Left renal pelvis (tissue), 4 donors: ENCODE results near the gene GRHL1. TPM values are rescaled to one million over a fixed set of nuclear protein-coding genes. Genes with fewer than 3 reads are reported as not detected.
"Not testable (repeated sequence)": the region's sequence is repeated elsewhere in the genome, so short reads cannot be mapped to it uniquely, and the experiment has no call there.

ENCODE experiments used
- DNase-seq, 4 donors: peaks; one replicate each; pipeline ENCODE4 v3.0.0-alpha.2; 2013; ENCODE audit warnings: low read depth in 4 of 4, low spot score in 3 of 4
- polyA plus RNA-seq, 4 donors: library from polyadenylated mRNA; unstranded; fragments of 120-200 nt; gene quantifications; one replicate each; pipeline ENCODE4 v1.2.1, GENCODE V29; 2013; ENCODE audit not compliant: insufficient read length in 4 of 4

Gene GRHL1
- polyA plus RNA-seq, 4 donors = 0.86 to 8.0 (median 6.7) TPM

DNA sequence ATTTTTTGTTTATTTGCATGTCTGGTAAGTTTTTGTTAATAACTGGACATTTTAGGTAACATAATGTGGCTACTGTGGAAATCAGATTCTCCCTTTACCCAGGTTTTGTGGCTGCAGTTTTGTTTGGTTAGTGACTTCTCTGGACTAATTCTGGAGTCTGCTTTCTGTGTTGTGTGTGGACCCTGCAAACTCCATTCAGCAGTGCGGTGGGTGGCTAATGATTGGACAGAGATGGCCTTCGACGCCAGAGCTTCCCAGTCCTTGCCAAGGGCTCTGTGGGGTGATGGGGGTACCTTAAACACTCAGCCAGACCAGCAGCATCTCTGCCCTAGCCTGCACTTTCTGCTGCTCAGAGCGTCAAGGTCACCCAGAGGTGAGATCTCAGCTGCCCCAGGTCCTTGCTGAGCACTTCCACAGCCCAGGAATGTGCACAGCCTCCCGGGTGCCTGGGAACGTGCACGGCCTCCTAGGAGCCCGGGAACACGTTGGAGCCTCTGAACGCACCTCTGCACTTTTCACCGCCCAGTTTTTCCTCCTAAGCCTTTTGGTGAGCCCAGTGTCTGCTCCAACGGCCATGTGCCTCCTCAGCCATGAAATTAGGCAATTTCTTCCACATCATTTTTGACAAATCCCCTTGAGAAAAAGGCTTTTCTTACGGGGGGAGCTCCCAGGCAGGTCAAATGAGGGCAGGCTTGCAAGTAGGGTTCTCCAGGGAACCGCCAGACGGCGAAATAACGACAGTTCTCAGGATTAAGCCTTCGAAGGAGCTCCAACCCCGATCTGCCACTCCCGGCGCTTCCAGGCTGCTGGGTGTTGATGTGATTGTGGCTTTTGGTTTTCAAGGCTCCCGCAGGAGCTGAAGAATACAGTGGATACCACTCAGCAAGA lies 56.7 kb downstream of the GRHL1 start:
- DNase-seq = no peak

DNA sequence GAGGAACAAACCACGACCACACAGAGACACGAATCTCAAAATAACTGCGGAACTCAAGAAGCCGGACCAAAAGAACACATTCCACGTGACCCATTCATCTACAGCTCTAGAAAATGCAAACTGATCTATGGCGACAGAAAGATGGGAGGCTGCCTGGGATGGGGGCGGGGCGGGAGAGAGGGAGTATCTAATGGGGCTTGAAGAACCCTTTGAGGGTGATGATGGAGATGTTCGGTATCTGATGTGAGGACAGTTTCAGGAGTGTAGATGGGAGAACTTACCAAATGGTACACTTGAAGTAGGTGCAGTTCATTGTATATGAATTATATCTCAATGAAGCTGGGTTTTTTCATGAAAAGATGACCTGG lies 57.3 kb downstream of the GRHL1 start:
- DNase-seq = no peak

DNA sequence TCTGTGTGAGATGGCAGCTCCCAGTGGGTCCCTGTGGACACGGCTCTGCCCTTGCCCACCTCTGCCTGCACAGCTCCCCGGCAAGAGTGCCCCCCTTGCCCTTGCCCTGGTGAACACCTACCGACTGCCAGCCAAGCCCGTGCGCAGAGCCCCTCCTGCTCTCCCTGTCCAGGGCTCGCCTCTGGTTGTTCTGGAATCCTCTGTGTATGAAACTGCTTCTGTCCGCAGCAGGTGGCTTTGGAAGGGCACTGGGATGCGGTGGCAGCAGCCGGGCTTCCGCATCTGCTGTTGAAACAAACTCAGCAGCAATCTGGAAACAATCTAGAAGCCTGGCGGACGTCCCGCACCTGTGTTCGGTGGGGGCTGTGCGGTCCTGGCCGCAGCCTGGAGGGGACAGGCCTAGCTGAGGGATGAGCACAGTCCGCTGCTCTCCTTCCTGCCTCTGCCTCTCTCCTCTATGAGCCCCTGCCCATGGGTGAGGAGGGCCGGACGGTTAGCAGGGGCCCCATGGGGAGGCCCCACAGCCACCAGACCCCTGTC lies 57.8 kb downstream of the GRHL1 start:
- DNase-seq = no peak

DNA sequence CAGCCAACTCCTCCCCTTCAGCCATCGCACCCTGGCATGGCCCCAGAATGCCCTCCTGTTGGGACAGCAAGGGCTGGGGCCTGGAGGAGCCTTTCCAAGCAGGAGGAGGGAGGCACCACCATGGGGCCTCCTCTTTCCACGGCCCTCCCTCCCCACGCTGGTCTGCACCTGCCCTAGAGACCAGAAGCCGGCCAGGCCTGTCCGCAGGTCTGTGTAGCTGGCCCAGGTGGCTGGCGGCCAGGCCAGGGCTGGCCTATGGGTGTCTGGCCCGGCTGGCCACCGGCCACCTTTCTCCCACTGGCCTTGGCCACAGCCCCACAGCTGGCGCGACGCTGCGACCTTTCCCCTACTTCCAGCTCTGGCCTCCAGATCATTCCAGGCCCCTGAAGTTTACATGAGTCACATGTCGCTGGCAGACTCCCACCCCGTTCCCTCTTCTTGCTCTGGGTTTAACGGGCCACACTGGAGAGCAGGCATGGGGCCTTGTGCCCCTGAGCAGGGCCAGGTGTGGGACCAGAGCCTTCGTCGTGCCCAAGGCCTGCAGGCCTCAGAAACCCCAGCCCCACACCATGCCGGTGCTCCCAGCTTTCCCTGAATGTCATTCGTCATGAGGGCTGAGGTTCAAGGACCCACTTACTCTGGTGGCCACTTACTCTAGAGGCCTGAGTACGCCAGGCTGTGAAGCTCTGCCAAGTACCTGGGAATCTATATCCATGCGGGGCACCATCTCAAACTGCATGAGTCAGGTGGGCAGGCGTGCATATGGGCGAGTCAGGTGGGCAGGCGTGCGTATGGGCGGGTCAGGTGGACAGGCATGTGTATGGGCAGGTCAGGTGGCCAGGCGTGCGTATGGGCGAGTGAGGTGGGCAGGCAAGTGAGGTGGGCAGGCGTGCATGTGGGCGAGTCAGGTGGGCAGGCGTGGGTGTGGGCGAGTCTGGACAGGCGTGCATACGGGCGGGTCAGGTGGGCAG lies 58.6 kb downstream of the GRHL1 start:
- DNase-seq = no peak

DNA sequence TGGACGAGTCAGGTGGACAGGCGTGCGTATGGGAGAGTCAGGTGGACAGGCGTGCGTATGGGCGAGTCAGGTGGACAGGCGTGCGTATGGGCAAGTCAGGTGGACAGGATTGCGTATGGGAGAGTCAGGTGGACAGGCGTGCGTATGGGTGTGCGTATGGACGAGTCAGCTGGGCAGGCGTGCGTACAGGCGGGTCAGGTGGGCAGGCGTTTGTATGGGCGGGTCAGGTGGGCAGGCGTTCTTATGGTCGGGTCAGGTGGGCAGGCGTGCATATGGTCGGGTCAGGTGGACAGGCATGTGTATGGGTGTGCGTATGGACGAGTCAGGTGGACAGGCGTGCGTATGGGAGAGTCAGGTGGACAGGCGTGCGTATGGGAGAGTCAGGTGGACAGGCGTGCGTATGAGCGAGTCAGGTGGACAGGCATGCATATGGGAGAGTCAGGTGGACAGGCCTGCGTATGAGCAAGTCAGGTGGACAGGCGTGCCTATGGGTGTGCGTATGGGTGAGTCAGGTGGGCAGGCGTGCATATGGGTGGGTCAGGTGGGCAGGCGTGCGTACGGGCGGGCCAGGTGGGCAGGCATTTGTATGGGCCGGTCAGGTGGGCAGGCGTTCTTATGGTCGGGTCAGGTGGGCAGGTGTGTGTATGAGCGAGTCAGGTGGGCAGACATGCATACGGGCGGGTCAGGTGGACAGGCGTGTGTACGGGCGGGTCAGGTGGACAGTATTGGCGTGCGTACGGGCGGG lies 59.5 kb downstream of the GRHL1 start:
- DNase-seq = not testable (repeated sequence)

DNA sequence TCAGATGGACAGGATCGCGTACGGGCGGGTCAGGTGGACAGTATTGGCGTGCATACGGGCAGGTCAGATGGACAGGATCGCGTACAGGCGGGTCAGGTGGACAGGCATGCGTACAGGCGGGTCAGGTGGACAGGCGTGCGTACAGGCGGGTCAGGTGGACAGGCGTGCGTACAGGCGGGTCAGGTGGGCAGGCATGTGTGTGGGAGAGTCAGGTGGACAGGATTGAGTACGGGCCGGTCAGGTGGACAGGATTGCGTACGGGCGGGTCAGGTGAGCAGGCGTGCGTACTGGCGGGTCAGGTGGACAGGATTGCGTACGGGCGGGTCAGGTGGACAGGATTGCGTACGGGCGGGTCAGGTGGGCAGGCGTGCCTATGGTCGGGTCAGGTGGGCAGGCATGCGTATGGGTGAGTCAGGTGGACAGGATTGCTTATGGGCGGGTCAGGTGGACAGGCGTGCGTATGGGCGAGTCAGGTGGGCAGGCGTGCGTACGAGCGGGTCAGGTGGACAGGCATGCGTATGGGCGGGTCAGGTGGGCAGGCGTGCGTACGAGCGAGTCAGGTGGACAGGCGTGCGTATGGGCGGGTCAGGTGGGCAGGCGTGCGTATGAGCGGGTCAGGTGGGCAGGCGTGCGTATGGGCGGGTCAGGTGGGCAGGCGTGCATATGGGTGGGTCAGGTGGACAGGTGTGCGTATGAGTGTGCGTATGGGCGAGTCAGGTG lies 60.3 kb downstream of the GRHL1 start:
- DNase-seq = not testable (repeated sequence)

DNA sequence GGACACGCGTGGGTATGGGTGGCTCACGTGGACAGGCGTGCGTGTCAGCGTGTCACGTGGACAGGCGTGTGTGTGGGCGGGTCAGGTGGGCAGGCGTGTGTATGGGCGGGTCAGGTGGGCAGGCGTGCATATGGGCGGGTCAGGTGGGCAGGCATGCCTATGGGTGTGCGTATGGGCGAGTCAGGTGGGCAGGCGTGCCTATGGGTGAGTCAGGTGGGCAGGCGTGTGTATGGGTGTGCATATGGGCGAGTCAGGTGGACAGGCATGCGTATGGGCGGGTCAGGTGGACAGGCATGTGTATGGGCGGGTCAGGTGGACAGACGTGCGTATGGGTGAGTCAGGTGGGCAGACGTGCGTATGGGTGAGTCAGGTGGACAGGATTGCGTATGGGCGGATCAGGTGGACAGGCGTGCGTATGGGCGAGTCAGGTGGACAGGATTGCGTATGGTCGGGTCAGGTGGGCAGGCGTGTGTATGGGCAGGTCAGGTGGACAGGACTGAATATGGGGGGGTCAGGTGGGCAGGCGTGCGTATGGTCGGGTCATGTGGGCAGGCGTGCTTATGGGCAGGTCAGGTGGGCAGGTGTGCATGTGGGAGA lies 61.0 kb downstream of the GRHL1 start:
- DNase-seq = not testable (repeated sequence)

DNA sequence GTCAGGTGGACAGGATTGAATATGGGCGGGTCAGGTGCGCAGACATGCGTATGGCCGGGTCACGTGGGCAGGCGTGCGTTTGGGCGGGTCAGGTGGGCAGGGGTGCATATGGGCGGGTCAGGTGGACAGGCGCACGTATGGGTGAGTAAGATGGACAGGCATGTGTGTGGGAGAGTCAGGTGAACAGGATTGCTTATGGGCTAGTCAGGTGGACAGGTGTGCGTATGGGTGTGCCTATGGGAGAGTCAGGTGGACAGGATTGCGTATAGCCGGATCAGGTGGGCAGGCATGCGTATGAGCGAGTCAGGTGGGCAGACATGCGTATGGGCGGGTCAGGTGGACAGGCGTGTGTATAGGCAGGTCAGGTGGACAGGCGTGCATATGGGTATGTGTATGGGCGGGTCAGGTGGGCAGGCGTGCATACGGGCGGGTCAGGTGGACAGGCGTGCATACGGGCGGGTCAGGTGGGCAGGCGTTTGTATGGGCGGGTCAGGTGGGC lies 61.5 kb downstream of the GRHL1 start:
- DNase-seq = no peak

DNA sequence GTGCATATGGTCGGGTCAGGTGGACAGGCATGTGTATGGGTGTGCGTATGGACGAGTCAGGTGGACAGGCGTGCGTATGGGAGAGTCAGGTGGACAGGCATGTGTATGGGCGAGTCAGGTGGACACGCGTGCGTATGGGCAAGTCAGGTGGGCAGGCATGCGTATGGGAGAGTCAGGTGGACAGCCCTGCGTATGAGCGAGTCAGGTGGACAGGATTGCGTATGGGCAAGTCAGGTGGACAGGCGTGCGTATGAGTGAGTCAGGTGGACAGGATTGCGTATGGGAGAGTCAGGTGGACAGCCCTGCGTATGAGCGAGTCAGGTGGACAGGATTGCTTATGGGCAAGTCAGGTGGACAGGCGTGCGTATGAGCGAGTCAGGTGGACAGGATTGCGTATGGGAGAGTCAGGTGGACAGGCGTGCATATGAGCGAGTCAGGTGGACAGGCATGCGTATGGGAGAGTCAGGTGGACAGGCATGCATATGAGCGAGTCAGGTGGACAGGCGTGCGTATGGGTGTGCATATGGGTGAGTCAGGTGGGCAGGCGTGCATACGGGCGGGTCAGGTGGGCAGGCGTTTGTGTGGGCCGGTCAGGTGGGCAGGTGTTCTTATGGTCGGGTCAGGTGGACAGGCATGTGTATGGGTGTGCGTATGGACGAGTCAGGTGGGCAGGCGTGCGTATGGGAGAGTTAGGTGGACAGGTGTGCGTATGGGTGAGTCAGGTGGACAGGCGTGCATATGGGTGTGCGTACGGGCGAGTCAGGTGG lies 62.3 kb downstream of the GRHL1 start:
- not testable (repeated sequence) for DNase-seq

DNA sequence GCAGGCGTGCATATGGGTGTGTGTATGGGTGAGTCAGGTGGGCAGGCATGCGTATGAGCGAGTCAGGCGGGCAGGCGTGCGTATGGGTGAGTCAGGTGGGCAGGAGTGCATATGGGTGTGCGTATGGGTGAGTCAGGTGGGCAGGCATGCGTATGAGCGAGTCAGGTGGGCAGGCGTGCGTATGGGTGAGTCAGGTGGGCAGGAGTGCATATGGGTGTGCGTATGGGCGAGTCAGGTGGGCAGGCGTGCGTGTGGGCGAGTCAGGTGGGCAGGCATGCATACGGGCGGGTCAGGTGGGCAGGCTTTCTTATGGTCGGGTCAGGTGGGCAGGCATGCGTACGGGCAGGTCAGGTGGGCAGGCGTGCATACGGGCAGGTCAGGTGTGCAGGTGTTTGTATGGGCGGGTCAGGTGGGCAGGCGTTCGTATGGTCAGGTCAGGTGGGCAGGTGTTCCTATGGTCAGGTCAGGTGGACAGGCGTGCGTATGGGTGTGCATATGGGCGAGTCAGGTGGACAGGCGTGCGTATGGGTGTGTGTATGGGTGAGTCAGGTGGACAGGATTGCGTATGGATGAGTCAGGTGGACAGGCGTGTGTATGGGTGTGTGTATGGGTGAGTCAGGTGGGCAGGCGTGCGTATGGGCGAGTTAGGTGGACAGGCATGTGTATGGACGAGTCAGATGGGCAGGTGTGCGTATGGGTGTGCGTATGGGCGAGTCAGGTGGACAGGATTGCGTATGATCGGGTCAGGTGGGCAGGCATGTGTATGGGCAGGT lies 63.1 kb downstream of the GRHL1 start:
- DNase-seq = no peak

DNA sequence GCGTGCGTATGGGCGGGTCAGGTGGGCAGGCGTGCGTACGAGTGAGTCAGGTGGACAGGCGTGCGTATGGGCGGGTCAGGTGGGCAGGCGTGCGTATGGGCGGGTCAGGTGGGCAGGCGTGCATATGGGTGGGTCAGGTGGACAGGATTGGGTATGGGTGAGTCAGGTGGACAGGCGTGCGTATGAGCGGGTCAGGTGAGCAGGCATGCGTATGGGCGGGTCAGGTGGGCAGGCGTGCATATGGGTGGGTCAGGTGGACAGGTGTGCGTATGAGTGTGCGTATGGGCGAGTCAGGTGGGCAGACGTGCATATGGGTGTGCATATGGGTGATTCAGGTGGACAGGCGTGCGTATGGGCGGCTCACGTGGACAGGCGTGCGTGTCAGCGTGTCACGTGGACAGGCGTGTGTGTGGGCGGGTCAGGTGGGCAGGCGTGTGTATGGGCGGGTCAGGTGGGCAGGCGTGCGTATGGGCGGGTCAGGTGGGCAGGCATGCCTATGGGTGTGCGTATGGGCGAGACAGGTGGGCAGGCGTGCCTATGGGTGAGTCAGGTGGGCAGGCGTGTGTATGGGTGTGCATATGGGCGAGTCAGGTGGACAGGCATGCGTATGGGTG lies 64.0 kb downstream of the GRHL1 start:
- DNase-seq = not testable (repeated sequence)

DNA sequence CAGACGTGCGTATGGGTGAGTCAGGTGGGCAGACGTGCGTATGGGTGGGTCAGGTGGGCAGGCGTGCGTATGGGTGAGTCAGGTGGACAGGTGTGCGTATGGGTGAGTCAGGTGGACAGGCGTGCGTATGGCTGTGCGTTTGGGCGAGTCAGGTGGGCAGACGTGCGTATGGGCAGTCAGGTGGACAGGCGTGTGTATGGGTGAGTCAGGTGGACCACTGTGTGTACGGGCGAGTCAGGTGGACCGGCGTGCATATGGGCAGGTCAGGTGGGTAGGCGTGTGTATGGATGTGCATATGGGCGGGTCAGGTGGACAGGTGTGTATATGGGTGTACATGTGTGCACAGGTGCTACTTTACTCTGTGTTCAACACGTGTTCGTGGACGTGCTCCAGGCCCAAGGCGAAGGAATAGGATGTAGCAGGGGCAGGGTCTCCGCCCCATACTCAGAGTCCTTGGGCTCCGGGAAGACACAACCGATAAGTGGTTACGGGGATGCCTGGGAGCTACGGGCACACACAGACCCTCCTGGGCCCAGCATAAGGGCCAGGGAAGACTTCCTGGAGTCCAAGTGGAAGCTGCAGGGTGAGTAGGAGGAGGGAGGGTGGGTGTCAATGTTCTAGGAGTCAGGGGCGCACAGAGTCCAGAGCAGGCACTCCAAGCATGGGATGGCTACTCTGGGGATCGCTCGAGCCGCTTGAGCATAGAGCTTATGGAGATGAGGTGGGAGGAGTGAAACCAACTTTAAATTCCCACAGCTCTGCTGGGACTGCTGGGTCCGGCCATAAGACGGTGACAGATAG lies 64.7 kb downstream of the GRHL1 start:
- DNase-seq = no peak

DNA sequence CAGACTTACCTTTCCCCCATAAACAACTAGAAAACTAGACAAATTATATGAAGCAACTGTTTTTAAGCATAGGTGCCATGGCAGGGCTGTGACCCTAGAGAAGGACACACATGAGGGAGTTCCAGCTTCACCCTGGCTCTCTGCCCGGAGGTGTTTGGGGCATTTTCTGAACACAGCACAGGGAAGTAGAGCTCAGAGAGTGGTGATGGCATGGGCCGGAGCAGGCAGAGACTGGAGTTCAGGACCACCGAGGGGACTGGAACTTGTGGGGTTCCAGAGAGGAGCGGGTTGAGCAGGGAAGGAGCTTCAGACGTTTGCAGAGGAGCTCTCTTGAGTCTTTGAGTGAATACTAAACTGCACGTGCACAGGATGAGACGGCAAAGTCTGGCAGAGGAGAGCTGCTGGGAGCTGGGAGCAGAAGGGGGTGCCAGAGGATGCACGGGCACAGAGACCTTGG lies 65.3 kb downstream of the GRHL1 start:
- no peak for DNase-seq

DNA sequence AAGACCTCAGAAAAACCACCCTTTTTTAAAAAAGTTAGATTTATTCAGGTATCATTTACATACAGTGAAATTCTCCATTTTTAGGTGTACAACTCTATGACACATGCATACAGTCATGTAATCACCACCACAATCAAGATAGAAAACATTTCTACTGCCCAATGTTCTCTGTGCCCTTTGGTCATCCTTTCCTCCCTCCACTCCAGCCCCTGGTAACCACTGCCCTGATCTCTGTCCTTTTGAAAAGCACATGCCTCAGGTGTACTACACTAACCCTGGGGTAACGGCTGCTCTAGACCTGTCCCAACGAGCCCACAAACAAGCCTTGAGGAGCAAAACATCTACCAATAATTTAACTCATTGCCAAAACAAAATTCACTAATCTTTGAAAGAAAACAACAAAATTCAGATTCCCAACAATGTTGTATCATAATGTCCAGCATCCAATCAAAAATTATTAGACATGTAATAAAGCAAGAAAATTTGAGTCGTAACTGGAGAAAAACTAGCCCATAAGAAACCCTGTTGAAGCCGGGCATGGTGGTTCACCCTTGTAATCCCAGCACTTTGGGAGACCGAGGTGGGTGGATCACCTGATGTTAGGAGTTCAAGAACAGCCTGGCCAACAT lies 65.9 kb downstream of the GRHL1 start:
- DNase-seq = no peak

DNA sequence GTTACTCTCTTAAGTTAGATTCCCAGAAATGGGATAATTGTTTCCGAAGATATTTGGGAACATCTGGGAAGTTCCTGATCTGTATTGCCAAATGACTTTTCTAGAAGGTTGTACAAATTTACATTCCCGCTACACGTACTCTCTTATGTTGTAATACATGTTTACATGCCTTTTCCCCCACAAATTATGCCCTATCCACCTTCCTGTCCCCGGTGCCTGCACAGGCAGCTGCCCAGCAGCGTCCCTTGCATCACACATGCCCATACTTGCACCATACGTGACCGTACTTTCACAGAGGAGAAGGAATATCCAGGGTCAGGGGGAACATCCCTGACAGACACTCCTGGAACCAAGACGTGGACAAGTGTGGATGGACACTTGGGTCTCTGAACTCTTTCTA lies 67.7 kb downstream of the GRHL1 start:
- DNase-seq = no peak
